GM21786 (cell line): ENCODE data around the gene FGFRL1.
A peak's percentile ranks its signal among the peaks of the same experiment; 100 is the strongest.
"Not testable (repeated sequence)": the region's sequence is repeated elsewhere in the genome, so short reads cannot be mapped to it uniquely, and the experiment has no call there.

Experiments used
- ATAC-seq: cut with Tn5 transposase; IDR thresholded peaks from one replicate; pipeline ENCODE4 v1.9.1; 2021; ENCODE audit not compliant: unreplicated experiment

Gene FGFRL1

DNA sequence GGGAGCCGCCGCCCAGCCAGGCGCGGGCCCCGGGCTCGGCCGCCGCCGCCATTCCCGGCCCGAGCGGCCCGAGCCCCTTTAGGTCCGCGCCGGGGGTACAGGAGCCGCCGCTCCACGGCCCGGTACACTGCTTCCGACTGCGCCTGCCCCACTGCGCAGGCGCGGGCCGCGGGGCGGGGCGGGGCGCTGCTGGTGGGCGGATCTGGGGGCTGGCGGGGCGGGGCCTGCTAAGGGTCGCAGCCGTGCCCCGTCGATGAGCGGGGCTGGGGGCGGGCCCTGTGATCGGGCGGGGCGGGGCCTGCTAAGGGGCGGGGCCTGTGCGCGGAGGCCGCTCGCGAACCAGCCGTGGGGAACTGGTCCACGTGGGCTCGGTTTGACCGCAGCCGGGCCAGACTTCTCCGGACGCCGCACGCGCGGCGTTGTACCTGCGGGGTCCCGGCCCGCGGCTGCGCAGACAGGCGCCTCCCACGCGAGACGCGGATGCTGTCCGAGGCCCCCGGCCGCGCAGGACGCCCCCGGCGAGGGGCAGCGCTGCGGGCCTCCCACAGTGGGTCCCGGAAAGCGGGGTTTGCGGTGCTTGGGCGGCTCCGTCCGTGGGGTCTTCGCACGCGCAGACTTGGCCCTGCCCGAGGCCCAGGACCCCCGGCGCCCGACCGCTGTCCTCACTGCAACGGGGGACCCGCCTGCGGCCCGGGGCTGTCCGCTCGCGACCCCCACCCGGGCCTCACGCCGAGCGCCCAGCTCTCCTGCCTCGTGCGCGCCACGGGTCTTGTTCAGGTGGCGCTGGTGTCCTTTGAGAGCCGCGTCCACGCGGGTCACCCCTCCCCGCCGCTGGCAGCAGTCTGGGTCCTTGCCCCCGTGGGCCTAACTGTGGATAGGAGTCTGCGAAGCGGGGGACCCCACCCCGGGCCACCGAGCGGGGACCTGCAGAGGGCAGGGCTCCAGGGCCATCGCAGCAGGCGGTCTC, 37.7 kb upstream of the FGFRL1 start, which contains the start of gene DGKQ:
DGKQ (minus strand) TSS at position 139 of the 967 bp plus-strand sequence; CDS start at position 52, 87 bp downstream.
- ATAC-seq, result peak; percentile 54

DNA sequence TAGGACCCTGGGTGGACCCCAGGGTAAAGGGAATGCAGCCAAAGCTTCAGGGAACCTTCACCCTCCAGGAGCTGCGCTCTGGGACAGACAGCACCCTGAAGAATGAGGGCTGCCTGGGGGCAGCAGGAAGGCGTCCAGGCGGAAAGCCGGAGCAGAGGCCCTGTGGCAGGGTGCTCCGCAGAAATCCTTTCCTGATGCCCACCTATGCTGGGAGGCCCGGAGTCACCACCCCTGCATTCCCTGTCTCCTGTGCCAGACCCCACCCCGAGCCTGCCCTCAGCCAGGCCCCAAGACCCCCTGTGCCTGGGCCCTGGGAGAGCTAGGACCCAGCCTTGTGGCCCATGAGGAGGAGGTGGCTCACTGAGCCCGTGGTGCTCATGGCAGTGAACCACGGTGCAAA, 36.8 kb upstream of the FGFRL1 start:
- ATAC-seq, result no peak

DNA sequence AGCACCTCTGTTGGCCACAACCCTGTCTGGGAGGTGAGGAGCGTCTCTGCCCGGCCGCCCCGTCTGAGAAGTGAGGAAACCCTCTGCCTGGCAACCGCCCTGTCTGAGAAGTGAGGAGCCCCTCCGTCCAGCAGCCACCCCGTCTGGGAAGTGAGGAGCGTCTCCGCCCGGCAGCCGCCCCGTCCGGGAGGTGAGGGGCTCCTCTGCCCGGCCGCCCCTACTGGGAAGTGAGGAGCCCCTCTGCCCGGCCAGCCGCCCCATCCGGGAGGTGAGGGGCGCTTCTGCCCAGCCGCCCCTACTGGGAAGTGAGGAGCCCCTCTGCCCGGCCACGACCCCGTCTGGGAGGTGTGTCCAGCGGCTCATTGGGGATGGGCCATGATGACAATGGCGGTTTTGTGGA, 35.4 kb upstream of the FGFRL1 start:
- not testable (repeated sequence) for ATAC-seq

DNA sequence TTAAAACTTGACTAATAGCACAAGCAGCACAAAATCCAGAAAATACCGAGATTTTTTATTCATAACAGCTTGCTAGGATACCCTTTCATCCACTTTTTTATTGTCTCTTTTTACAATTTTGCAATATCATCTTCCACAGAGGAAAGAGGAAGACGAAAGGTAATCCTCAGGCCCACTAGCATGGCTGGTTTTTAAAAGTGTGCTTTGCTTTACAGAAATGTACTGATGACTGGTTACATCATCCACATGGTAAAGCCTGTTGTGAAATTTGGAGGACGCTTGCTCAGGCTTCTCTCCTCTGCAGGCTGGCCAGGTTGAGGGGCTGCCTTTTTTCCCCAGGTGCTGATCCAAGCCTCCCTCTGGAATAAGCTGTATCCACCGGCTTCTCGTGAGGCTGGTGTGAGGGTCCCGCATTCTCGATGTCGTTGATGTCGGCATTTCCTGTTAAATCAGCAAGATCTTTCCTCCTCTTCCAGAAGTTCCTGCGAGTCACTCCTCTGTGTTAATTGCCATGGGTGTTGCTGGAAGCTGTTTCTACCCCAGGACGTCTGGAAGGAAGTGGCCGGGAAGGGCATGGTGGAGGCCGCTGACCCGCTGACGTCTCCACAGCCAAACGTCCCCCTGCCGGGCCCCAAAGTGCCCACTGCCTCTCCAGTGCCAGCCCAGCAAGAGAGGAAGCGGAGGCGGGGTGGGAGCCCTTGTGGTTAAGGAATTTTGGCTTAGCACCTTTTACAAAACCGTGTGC, 32.3 kb upstream of the FGFRL1 start:
- ATAC-seq, result no peak

DNA sequence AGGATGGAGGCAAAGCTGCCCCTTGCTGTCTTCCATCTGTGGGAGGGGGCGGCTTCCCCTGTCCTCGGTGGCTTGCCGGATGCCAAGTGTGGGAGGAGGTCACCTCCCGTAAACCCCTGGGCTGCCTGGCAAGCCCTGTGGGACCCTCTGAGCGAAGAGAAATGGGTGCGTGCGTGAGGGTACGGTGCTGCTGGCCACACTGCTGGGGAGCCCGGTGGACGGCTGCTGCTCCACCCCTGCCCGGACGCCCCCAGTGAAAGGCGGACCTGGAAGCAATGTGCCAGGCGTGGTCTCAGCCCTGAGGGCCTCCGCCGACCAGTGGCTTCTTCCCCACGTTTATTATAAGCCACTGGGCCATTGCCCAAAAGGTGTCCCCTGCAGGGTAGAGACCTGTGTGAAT, 29.1 kb upstream of the FGFRL1 start:
- no peak for ATAC-seq

DNA sequence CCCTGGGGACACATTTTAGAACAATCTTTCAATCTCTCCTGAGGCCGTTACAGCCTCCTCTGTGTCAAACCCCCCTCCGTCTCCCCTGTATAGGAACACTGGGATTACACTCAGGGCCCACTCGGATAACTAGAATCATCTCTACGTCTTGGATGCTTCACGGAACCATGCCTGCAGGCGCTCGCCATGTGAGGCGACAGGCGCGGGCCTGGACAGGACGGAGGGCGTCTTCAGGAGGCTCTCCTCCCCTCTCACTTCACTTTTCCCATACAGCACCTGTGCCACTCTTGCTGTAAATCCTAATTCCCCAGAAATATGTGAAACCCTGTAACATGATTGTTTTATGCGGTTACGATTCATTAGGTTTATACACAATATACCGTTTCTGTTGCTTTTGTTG, 28.6 kb upstream of the FGFRL1 start:
- ATAC-seq, result no peak

DNA sequence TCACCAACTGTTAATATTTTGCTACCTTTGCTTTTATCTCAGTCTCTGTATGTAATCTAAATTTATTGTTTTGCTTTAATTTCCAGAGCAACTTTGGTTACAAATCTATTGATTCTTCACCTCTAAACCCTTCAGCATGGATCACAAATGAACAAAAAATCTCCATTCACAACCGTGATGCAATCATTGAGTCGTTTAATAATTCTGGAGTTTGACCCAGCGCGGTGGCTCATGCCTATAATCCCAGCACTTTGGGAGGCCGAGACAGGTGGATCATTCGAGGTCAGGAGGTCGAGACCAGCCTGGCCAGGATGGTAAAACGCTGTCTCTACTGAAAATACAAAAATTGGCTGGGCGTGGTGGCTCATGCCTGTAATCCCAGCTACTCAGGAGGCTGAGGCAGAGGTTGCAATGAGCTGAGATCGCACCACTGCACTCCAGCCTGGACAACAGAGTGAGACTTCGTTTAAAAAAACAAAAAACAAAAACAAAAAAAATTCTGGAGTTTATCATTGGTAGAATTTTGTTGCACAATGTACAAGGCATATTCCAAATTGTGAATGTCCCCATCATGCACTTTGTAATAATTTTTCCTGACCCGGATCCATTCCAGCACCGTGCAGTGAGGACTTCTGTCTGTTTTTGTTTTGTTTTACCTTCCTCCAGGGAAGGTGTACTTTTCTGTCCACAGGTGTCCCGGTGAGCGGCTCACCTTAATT, 26.9 kb upstream of the FGFRL1 start:
- ATAC-seq, result no peak

DNA sequence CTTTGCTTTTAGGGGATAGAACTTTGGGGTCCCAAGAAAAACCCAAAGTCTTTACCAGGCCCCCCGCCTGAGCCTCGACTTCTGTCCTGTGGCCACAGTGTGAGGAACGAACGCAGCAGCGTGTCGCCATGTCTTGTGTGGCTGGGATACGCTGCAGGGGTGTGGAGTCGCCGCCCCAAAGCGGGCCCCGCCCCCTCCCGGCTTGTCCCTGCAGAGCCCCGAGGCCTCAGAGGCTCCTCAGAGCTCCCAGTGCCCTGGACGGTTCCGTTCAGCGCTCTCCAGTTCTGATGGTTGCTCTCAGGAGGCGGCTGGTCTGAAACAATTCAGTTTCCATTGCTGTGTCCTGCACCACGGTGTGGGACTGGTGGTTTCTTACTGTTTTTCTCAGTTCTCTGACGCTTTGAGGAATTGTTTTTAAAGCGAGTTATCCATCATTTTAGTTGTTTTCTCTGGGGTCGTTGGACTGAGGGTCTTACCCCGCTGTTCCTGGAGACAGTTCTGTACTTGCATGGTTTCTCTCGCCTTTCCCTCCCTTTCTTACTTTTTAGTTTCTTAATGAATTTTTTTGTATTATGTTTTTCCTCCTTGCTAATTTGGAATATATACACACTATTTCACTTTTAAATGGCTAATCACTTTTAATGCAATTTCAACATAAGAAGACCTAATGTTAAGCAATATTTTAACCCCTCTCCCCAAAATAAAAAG, 26.1 kb upstream of the FGFRL1 start:
- ATAC-seq, result no peak

DNA sequence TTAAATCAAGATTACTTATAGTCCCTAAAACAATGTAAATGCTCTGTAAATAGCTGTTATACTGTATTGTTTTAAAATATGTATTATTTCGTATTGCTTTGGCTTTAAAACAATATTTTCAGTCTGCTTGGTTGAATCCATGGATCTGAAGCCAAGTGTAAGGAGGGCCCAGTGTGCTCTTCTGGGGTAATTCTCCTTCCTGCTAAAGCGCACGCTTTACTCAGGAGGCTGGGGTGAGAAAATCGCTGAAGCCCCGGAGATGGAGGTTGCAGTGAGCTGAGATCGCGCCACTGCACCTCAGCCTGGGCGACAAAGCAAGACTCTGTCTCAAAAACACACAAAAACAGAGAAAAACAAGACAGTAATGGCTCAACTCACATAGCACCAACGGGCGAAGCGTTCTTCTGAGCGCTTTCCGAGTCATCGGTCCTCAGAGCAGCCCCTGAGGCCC, 25.0 kb upstream of the FGFRL1 start:
- ATAC-seq, result no peak

DNA sequence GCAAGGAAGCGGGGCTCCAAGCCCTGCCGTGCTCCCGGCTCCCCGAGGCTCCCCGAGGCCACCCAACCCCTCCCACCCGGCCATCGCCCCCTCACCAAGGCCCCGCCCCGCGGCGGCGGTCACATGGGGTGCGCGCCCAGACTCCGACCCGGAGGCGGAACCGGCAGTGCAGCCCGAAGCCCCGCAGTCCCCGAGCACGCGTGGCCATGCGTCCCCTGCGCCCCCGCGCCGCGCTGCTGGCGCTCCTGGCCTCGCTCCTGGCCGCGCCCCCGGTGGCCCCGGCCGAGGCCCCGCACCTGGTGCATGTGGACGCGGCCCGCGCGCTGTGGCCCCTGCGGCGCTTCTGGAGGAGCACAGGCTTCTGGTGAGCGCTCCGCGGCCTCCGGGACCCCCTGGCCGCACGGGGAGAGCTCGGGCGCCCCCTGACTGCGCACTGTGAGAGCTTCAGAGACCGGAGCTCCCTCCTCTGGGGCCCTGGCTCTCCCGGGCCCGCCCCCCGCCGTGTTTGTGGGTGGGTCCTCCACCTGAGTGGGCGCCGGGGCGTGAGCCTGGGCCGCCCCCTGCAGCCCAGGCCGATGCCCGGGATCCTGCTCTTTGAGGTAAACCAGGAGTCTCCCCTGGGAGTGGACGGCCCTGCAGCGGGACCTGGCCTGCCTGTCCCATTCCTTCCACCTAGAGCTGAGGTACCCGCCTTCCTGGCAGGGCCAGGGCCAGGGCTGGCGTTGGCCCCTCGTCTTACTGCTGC, 24.4 kb upstream of the FGFRL1 start, which contains the start of gene IDUA:
IDUA (plus strand) TSS at position 166 of the 745 bp plus-strand sequence; CDS start at position 207, 41 bp downstream.
- peak; percentile 80 for ATAC-seq

DNA sequence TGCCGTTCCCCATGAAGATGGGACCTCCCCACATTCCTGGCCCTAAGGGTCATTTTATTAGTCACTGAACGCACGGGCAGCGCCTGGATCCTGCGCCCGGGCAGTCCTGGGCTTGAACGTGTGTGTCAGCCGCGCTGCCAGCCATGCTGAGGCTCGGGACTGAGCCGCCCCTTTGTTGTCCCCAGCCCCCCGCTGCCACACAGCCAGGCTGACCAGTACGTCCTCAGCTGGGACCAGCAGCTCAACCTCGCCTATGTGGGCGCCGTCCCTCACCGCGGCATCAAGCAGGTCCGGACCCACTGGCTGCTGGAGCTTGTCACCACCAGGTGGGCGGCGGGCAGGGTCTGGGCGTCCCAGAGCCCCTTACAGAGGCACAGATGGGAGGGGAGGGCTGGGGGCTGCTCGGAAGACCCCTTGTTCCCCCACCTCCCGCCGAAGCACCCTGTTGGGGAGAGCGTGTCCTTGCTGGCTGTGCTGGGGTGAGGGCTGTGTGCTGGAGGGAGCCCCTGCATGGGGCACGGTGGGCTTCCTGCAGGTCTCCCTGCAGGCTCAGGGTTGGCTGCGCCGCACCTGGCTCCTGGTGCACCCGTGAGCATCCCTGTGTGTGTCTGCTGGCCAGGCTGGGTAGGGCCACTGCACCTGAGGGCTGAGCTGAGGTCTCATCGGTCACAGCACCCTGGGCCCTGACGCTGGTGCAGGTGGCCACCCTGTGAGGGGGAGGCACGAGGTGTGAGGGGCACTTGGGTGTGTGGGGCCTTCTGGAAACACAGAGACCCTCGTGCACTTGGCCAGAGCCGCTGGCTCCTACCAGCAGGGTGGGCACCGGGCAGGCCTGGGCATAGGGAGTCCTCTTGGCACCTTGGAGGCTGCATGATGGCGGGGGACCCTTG, 23.6 kb upstream of the FGFRL1 start:
- no peak for ATAC-seq

DNA sequence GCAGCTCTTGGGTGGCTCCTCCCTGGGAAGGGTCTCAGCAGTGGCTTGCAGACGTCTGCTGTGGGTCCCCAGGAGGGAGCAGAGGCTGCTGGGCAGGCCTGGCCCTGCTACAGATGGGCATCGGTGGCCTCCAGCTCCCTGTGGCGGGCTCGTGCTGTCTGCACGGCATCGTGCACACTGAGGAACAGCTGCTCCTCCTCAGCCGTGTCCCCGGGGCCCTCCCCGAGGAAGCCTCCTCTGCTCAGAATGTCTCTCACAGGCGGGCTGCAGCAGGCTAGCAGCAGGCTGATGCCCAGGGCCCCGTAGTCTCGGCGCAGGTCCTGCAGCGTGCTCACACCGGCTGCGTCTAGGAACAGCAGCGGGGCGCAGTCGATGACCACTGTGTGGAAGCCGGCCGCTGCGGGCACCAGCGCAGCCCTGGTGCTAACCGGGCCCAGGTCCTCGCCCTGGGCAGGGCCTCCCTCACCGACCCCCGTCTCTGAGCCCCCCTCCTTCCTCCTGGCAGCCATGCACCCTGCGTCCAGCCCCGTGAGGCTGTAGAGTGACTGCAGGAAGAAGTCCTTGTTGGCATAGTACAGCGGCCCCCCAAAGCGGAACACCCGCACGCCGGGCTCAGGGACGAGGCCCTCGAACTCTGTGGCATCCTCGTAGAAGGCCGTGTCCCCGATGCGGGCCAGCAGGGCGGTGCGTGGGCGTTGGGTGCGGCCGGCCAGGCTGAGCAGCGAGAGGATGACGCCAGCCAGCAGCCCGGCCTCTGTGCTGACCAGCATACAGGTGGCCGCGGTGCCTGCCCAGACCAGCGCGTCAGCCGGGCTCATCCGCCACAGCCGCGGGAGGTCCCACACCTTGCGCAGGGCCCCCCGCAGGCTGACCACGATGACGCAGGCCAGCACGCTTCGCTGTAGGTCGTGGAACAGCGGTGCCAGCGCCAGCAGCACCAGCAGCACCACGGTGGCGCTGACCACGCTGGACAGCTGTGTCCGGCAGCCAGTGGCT, 22.4 kb upstream of the FGFRL1 start:
- no peak for ATAC-seq

DNA sequence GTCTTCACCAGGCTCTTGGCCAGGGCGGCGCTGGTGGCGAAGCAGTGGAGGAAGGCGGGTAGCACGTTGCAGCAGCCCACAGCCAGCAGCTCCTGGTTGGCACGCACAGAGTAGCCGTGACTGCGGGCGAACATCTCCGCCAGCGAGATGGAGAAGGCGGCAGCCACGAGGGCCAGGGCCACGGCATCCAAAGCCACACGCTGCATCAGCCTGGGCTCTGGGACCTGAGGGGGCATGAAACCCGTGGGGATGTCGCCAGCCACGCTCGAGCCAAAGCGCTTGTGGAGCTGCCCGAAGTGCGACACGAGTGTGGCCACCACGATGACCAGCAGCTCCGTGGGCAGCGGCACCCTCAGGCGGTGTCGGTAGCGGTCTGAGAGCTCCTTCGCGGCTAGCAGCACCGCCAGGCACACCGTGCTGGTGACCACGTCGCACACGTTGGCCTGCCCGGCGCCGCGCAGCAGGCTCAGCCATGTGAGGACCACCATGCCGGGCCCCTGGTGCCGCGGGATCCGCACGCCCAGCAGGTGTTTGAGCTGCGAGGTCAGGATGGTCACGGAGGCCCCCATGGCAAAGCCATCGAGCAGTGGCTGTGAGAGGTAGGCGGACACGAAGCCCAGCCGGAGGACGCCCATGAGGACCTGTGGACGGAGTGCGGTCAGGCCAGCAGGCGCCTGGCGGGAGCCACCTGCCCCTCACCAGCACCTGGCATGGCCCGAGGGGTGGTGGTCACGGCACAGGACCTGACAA, 21.5 kb upstream of the FGFRL1 start:
- no peak for ATAC-seq

DNA sequence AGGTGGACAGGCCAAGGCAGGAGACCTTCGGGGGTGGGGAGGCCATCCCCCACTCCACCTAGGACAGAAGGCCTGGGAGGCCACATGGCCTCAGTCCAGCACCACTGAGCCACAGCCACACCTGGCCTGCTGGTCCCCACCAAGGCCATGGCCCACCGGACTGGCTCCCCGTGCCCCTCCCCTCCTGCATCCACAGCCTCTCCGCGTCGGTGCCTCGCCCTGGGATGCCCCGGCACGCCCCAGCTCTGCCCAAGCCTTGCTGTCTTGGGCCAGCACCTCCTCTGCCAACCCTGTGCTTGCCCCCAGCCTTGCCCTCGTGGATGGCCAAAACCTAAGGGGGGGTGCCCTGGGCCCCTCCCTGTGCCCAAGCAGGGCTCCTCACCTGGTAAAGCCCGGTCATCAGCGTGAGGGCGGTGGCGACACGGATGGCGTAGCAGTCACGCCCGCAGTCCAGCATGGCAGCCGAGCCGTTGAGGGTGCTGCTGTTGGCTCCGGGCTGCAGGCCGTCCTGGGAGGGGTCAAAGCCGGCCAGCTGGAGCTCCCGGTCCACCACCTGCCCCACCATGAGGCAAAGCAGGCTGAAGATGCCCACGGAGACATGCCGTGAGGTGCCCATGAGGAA, 20.6 kb upstream of the FGFRL1 start:
- ATAC-seq, result no peak

DNA sequence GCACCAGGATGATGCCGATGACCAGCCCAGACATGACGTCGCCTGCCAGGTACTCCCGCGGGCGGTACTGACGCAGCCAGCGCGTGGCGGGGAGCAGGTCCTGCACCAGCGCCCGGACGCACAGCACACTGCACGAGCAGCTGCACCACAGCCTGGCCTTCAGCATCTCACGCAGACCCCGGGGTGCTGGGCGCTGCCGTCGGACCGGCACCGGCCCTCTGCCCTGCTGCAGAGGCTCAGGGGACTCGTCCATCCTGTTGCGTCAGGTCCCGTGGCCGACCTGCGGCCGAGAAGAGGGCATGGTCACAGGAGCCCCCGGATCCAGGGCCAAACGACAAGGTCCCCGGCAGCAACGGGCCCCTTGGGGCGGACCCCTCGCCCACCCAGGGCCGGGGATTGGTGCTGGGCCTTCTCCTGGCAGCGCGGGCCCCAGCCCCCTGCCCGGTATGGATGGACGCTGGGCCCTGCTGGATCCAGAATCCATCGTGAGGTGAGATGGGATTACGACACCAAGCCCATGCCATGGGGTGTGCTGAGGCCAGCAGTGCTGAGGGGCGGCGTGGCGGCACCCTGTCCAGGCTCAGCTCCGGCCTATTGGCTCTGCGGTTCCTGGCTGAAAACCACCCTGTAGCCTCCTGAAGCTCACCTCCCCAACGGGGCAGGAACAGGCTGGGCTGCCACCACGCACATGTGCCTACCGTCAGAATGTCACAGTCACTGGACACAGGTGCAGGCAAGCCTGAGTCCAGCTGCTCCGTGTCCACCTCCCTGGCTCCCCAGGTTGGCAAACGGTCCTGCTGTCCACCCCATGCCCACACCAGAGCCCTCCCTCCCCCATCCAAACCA, 19.8 kb upstream of the FGFRL1 start:
- ATAC-seq, result no peak
